ENCODE data around the gene ETF1. TPM values are rescaled to one million over a fixed set of nuclear protein-coding genes. Genes with fewer than 3 reads are reported as not detected.

ETF1 gene
- total and polyA plus RNA-seq, 9 of the 15 experiments (the other 6 are each of a cell fraction or from before 2014, with no cell fraction given): 53.7 to 209 (median 164) TPM

DNA sequence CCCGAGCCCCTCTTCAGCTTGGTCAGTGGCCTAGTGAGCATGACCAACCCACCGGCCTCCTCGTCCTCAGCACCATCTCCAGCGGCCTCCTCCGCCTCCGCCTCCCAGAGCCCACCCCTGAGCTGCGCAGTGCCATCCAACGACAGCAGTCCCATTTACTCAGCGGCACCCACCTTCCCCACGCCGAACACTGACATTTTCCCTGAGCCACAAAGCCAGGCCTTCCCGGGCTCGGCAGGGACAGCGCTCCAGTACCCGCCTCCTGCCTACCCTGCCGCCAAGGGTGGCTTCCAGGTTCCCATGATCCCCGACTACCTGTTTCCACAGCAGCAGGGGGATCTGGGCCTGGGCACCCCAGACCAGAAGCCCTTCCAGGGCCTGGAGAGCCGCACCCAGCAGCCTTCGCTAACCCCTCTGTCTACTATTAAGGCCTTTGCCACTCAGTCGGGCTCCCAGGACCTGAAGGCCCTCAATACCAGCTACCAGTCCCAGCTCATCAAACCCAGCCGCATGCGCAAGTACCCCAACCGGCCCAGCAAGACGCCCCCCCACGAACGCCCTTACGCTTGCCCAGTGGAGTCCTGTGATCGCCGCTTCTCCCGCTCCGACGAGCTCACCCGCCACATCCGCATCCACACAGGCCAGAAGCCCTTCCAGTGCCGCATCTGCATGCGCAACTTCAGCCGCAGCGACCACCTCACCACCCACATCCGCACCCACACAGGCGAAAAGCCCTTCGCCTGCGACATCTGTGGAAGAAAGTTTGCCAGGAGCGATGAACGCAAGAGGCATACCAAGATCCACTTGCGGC is 75.9 kb downstream of the ETF1 start (continued):
- TF ChIP-seq, protein P1, sequence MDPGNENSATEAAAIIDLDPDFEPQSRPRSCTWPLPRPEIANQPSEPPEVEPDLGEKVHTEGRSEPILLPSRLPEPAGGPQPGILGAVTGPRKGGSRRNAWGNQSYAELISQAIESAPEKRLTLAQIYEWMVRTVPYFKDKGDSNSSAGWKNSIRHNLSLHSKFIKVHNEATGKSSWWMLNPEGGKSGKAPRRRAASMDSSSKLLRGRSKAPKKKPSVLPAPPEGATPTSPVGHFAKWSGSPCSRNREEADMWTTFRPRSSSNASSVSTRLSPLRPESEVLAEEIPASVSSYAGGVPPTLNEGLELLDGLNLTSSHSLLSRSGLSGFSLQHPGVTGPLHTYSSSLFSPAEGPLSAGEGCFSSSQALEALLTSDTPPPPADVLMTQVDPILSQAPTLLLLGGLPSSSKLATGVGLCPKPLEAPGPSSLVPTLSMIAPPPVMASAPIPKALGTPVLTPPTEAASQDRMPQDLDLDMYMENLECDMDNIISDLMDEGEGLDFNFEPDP (CRISPR knock-in tag; IDR thresholded peaks at IDR 0.05): no peak
- TF ChIP-seq DACH1 (IDR thresholded peaks at IDR 0.05; ENCODE audit: partially characterized antibody) (no peak), PHB2 (IDR thresholded peaks at IDR 0.05; ENCODE audit: low read depth) (no peak), RCOR1 (IDR thresholded peaks at IDR 0.05; ENCODE audit: borderline replicate concordance in 1 of 2, low read depth in 2 of 2, low read length in 2 of 2) (no peak)
- TF ChIP-seq, protein P2, sequence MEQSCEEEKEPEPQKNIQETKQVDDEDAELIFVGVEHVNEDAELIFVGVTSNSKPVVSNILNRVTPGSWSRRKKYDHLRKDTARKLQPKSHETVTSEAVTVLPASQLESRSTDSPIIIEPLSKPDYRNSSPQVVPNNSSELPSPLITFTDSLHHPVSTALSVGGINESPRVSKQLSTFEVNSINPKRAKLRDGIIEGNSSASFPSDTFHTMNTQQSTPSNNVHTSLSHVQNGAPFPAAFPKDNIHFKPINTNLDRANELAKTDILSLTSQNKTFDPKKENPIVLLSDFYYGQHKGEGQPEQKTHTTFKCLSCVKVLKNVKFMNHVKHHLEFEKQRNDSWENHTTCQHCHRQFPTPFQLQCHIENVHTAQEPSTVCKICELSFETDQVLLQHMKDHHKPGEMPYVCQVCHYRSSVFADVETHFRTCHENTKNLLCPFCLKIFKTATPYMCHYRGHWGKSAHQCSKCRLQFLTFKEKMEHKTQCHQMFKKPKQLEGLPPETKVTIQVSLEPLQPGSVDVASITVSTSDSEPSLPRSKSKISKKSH (CRISPR knock-in tag; IDR thresholded peaks at IDR 0.05): no peak
